HG03103 (cell line): ENCODE results near the gene GPR62.

ENCODE experiments used
- ATAC-seq: cut with Tn5 transposase; IDR thresholded peaks from one replicate; pipeline ENCODE4 v1.9.1; 2021; ENCODE audit warnings: low read depth; ENCODE audit not compliant: unreplicated experiment

GPR62 gene

GRCh38 chr3:51968883-51969678 is 13.9 kb downstream of the GPR62 start:
- ATAC-seq: no peak

GRCh38 chr3:51969841-51970240 is 14.7 kb downstream of the GPR62 start:
- ATAC-seq: no peak

DNA sequence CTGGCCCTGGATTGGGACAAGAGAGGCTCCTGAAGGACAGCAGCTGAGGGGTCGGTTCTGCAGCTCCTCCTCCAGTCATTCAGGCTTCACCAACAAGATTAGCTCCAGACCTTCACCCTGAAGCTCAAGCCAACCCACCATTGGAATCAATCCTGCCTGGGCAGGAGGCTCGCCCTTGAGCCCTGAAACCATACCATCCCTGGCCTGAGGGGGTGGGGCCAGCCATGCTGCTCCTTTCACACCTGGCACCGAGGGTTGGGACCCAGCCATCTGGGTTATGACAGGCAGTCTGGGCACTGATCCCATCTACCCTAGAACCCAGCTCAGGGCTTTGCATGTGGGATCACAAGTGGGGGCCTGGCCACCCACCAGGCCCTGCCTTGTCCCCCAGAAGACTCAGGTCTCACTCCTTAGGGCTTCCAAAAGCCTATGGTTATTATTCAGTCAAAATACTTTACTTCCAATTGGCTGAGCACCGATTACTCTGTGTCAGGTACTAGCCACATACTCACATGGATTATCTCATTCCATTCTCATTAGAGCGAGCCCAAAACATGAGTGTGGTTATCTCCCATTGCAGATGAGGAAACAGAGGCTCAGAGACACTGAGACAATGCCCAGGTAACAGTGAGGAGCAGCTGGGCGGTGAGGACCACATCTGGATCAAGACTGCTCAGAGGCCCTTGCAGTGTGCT is 15.6 kb downstream of the GPR62 start:
- ATAC-seq: no peak

DNA sequence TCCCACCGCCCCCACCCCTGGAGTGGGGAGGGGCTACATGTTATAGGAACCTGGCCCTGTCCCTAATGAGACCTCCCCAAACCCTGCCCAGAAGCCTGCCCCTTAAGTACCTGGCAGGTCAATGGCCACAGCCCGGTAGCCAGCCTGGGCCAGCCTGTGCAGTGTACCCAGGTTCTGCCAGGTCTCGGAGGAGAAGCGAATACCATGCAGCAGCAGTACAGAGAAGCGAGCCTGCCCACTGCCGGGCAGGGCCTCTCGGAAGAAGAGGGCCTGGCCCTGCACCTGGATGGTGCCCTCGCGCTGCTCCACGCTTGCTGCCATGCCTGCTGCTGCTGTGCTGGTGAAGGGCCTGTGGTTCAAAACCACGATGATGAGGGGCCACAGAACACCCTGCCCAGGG is 16.2 kb downstream of the GPR62 start:
- ATAC-seq: no peak

DNA sequence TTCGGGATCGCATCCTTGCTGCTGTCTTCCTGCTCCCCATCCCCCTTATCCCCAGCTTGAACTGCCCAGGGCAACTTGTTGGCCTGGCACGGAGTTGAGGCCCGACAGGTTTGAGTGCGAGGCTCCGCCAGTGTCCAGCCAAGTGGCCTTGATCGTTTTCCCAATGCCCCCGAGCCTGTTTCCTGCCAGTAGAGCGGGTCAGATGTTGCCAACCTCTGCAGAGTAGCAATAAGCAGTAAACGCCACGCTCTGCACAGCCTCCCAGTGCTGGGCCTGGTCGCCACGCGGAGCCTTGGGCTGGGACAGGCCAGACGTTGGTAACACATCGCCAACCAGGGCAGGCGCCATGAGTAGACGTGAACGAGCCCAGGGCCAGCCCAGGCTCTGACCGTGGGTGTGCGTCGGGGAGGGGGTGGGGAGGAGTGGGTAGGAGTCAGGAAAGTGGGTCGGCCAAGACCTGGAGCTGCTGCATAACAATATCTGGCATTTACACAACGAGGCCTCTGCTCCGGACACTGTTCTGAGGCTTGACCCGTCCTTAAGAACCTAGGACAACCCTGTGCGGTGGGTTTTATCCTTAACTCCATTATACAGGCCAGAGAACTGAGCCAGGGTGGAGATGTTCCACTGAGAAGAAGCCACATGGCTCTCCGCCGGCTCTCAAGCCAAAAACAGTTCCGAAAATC is 19.2 kb downstream of the GPR62 start:
- no peak for ATAC-seq

DNA sequence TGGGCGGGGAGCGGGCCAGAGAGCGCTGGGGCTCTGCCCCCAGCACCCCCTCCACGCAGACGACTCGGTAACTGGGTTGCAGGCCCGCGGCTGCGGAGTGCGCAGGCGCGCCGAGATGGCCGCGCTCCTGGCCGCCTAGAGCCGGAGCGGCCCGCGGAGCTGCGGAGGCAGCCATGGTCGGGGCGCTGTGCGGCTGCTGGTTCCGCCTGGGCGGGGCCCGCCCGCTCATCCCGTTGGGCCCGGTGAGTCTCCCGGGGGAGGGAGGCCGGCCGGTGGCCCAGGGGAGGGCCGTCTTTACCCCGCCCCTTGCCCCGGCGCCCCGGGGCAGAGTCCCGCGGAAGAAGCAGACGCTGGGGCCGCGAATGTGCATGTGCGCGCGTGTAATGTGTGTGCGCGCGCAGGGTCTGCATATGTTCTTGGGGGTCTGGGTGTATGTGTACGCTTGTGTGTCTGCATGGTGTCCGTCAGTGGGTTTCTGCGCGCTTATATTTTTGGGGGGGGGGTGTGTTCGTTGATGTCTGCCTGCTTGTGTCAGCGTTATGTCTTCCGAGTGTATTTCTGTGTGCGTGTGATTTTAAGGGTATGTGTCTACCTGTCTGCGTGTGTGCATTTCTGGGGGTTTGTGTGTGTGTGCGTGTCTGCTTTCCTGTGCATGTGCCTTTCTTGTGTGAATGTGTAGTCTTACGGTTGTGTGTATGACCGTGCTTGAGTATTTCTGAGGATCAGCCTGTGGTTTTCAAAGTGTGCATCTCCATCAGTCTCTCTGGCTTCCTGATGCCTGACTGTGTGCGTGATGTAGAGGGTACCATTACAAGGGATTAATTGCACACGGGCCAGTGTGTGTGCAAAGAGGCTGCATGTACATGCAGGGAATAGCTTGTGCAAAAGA is 20.0 kb downstream of the GPR62 start, which contains the start of gene ABHD14A:
ABHD14A (plus strand) TSS at position 102 of the 889 bp plus-strand sequence; CDS start at position 174, 72 bp downstream.
- ATAC-seq: peak; percentile 55

GRCh38 chr3:51975852-51976549 is 20.8 kb downstream of the GPR62 start:
- ATAC-seq: no peak

DNA sequence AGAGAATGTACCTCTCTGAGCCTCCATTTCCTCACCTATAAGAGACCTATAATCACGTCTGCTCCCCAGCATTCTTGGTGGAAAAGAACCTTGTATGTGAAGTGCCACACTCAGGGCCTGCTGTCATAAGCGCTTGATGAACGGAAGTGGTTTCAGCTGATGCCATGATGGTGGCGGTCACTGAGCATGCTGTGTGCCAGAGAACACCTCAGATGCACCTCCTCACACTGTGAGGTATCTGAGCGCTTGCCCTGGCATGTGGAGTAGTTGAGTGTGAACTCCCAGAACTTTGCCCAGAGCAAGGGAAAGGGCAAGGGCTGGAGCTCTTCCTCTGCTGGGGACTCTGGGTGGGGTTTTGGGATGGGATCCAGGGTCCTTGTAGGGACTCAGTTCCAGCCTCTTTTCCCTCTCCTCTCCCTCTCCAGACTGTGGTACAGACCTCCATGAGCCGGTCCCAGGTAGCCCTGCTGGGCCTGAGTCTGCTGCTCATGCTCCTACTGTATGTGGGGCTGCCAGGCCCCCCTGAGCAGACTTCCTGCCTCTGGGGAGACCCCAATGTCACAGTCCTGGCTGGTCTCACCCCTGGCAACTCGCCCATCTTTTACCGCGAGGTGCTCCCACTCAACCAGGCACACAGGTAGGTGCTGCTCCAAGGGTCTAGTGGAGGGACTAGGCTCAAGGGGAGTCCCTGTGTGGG is 22.4 kb downstream of the GPR62 start:
- no peak for ATAC-seq

DNA sequence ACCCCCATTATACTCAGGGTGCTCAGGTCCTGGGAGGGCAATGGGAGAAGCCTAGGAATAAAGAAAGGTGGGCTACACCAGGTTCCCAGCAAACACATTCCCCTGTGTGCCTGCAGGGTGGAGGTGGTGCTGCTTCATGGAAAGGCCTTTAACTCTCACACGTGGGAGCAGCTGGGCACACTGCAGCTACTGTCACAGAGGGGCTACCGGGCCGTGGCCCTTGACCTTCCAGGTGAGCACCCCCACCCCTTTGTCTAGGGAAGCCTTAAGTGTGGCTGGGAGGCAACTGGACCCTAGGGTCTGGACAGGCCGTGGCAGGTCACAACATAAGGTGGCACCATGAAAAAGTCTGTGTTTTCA is 22.9 kb downstream of the GPR62 start:
- ATAC-seq: no peak

DNA sequence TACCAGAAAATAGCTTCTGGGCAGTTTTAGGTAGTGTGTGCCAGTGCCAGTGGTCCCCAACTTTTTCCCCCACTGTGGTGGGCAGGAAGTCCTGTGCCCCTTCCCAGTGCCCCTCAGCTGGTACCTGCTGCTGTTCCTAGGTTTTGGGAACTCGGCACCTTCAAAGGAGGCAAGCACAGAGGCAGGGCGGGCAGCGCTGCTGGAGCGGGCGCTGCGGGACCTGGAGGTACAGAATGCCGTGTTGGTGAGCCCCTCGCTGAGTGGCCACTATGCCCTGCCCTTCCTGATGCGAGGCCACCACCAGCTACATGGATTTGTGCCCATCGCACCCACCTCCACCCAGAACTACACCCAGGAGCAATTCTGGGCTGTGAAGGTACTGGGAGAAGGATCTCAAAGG is 25.1 kb downstream of the GPR62 start:
- no peak for ATAC-seq

- peak; percentile 34 for ATAC-seq
These were observed 27.2 kb downstream of the GPR62 start for GRCh38 chr3:51982352-51982837.

DNA sequence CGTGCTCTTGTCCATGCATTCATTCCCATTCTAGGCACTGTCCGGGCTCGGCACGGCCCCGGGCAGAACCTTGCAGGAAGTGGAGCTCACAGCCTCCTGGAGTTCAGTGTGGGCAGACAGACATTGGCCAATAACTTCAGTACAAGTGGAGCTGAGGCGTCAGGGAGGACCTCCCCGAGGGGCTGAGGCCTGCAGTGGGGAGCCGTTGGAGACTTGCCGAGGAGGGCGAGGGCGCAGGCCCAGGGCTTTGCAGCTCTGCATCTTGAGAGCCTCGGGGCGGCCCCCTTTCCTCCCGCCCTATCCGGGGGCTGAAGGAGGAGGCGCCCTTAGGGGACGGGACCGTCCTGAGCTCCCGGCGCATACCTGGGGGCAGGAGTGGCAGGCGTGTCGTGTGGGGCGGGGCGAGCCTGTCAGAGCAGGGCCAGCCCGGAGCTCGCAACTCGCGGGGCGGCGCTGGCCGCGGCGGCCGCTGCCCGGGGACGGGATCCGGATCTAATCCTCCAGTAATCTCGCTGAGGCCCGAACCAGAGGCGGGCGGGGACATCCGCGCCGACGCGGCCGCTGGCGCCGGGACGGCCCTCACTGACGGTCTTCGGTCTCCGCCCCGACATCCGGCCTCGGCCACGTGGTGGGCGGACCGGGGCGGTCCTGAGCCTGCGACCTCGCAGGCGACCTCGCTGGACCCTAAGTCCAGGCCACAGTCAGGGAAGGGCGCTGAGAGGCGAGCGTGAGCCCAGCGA is 27.8 kb downstream of the GPR62 start, which contains the start of gene ACY1:
ACY1 (plus strand) TSS at position 698 of the 740 bp plus-strand sequence. CDS start 530 bp downstream, outside the sequence.
- ATAC-seq: peak; percentile 61

DNA sequence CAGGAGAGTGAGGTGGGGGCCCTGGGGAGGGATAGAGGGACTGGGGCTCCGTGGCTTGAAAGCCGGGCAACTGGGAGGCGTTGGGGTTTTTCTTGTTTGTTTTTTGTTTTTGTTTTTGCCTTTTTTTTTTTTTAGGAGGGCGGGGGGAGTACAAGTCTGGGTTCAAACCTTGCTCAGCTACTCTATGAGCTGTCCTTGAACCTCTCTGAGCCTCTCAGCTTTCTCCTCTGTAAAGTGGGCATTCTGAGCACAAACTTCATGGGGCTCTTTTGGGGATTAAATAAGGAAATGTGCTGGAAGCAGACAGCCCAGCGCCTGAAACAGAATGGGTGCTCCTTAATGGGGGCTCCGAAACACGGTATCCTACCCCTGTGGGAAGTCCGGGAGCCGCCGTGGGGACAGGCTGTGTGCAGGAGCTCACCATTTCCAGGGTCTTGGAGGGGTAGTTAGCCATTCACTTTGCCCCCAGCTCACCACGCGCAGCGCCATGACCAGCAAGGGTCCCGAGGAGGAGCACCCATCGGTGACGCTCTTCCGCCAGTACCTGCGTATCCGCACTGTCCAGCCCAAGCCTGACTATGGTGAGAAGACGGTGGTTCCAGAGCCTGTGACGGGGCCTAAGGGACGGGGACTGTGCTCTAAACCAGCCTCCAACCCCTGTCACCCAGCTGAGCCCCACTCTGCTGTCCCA is 28.5 kb downstream of the GPR62 start:
- ATAC-seq: no peak

DNA sequence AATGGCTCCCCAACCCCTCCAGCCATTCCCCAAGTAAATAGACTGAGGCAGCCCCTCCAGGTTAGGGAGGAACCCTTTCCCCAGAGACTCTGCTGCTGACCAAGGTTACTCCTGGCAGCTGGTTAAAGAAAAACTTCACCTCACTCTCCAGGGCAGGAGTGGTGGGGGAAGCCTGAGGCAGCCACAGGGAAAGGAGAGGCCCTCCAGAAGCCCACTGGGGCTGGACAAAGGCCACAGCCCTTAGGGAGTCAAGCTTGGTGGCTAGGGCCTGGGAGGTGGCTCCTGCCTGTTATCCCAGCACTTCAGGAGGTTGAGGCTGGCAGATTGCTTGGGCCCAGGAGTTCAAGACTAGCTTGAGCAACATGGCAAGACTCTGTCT is 29.1 kb downstream of the GPR62 start:
- ATAC-seq: no peak

DNA sequence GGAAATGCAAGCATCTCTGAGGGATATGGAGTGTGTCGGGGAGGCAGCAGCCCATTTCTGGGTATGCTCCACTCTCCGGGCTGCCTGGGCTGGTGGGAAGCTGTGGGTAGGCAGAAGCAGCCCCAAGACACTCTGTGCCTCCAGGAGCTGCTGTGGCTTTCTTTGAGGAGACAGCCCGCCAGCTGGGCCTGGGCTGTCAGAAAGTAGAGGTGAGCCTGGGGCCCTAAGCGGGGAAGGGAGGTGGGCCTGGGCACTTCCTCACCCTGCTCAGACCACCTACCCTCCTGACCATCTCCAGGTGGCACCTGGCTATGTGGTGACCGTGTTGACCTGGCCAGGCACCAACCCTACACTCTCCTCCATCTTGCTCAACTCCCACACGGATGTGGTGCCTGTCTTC is 29.9 kb downstream of the GPR62 start:
- ATAC-seq: no peak

GRCh38 chr3:51986010-51986947 is 31.1 kb downstream of the GPR62 start:
- ATAC-seq: no peak

GRCh38 chr3:51987568-51987967 is 32.4 kb downstream of the GPR62 start:
- ATAC-seq: no peak
